Measurements from ENCODE around the gene DDX10.

DNA sequence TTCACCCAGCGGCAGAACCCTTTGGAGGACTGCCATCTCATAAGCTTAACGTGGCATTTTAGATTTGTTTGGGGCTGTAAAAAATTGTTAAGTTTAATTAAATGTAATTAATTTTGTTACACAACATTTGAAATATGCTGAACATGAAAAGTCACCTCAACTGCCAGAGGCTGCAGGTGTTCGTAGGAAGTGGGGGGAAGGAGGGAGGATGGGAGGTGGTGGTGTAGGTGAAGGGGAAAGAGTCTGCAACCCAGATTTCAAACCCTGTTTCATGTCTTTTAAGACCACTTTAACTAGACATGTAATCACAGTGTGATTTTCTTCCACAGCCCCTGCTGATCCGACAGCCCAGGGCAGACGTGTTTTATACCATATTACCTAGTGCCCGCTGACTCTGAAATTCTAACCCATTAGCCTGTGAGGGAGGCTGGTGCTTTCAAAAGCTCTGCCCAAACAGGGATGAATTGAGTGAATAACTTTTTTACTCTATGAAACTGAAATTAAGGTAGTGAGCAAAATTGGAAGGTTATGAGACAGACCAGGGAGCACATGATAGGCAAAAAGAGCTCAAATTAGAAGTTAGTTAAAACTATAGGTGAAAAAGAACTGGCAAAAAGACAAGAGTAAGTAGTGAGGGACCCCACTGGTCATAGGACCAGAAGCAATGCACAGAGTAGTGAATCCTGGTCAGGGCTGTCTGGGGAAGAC, 279.8 kb downstream of the DDX10 start:
- TF ChIP-seq CTCF (IDR thresholded peaks at IDR 0.05; ENCODE audit: low read depth, low read length): no peak
- no peak for TF ChIP-seq POLR2A (IDR thresholded peaks at IDR 0.05; ENCODE audit: extremely low read depth, insufficient read length)

Measured in NB4 (cell line).